ENCODE data around the gene PANX2.
"Not testable (repeated sequence)": the region's sequence is repeated elsewhere in the genome, so short reads cannot be mapped to it uniquely, and the experiment has no call there.

The PANX2 gene

GRCh38 chr22:50199829-50200460, 29.4 kb downstream of the PANX2 start:
- DNase-seq (ENCODE audit: low spot score), result no peak

- DNase-seq (ENCODE audit: low spot score), result peak; percentile 79
Observed at GRCh38 chr22:50200461-50201190, 30.1 kb downstream of the PANX2 start, which contains the start of gene SELENOO. TSS of gene SELENOO (plus strand) at chr22:50201011. CDS start at chr22:50201037, 26 bp downstream.

GRCh38 chr22:50201191-50202129, 30.9 kb downstream of the PANX2 start:
- no peak for DNase-seq (ENCODE audit: low spot score)

GRCh38 chr22:50202130-50202666, 31.7 kb downstream of the PANX2 start:
- DNase-seq (ENCODE audit: low spot score), result no peak

- no peak for DNase-seq (ENCODE audit: low spot score)
Observed at GRCh38 chr22:50203288-50203687, 32.8 kb downstream of the PANX2 start.

- DNase-seq (ENCODE audit: low spot score), result no peak
Observed at GRCh38 chr22:50204571-50204970, 34.0 kb downstream of the PANX2 start.

- not testable (repeated sequence) for DNase-seq (ENCODE audit: low spot score)
Observed at GRCh38 chr22:50204998-50205397, 34.5 kb downstream of the PANX2 start.

- no peak for DNase-seq (ENCODE audit: low spot score)
Observed at GRCh38 chr22:50205781-50206569, 35.4 kb downstream of the PANX2 start.

- DNase-seq (ENCODE audit: low spot score), result no peak
Observed at GRCh38 chr22:50206599-50206998, 36.1 kb downstream of the PANX2 start.

GRCh38 chr22:50207383-50208140, 37.0 kb downstream of the PANX2 start:
- no peak for DNase-seq (ENCODE audit: low spot score)

- no peak for DNase-seq (ENCODE audit: low spot score)
Observed at GRCh38 chr22:50208430-50208938, 38.0 kb downstream of the PANX2 start.

- no peak for DNase-seq (ENCODE audit: low spot score)
Observed at GRCh38 chr22:50208939-50209892, 38.7 kb downstream of the PANX2 start.

- DNase-seq (ENCODE audit: low spot score), result peak; percentile 56
Observed at GRCh38 chr22:50209893-50210292, 39.4 kb downstream of the PANX2 start.

GRCh38 chr22:50210378-50211139, 40.0 kb downstream of the PANX2 start:
- no peak for DNase-seq (ENCODE audit: low spot score)

- DNase-seq (ENCODE audit: low spot score), result no peak
Observed at GRCh38 chr22:50211147-50211546, 40.6 kb downstream of the PANX2 start.

GRCh38 chr22:50213263-50213662, 42.7 kb downstream of the PANX2 start:
- no peak for DNase-seq (ENCODE audit: low spot score)

GRCh38 chr22:50215297-50216054, 44.9 kb downstream of the PANX2 start:
- DNase-seq (ENCODE audit: low spot score), result no peak

All from pons (tissue), 1 donor.